HG02943 (cell line): ENCODE data around the gene F10.

ENCODE experiments used
- ATAC-seq: cut with Tn5 transposase; IDR thresholded peaks from one replicate; pipeline ENCODE4 v1.9.1; 2021; ENCODE audit warnings: mild to moderate bottlenecking, low read depth, moderate library complexity; ENCODE audit not compliant: unreplicated experiment

The F10 gene

GRCh38 chr13:113129921-113130750 is 7.5 kb downstream of the F10 start:
- no peak for ATAC-seq

- no peak for ATAC-seq
Observed at GRCh38 chr13:113135281-113135760, 12.7 kb downstream of the F10 start.

GRCh38 chr13:113137691-113138298 is 15.2 kb downstream of the F10 start:
- ATAC-seq, result no peak

- ATAC-seq, result no peak
Observed at GRCh38 chr13:113138792-113139551, 16.4 kb downstream of the F10 start.

GRCh38 chr13:113139577-113139976 is 17.0 kb downstream of the F10 start:
- ATAC-seq, result no peak

GRCh38 chr13:113140677-113141600 is 18.3 kb downstream of the F10 start:
- ATAC-seq, result no peak

GRCh38 chr13:113141601-113141970 is 19.0 kb downstream of the F10 start:
- no peak for ATAC-seq

- no peak for ATAC-seq
Observed at GRCh38 chr13:113142876-113143275, 20.3 kb downstream of the F10 start.

- no peak for ATAC-seq
Observed at GRCh38 chr13:113143466-113144254, 21.1 kb downstream of the F10 start.

GRCh38 chr13:113144255-113144629 is 21.6 kb downstream of the F10 start:
- no peak for ATAC-seq

GRCh38 chr13:113145496-113145895 is 22.9 kb downstream of the F10 start:
- no peak for ATAC-seq

GRCh38 chr13:113145911-113146598 is 23.5 kb downstream of the F10 start:
- no peak for ATAC-seq

- no peak for ATAC-seq
Observed at GRCh38 chr13:113146750-113147149, 24.2 kb downstream of the F10 start.

- no peak for ATAC-seq
Observed at GRCh38 chr13:113147206-113147605, 24.6 kb downstream of the F10 start.

GRCh38 chr13:113148407-113148806 is 25.8 kb downstream of the F10 start:
- ATAC-seq, result no peak

- no peak for ATAC-seq
Observed at GRCh38 chr13:113148940-113149503, 26.4 kb downstream of the F10 start.

GRCh38 chr13:113149711-113150549 is 27.3 kb downstream of the F10 start:
- ATAC-seq, result no peak
